Esophagus muscularis mucosa (tissue), 4 donors: ENCODE data around the gene PPP6R2. TPM values are rescaled to one million over a fixed set of nuclear protein-coding genes. Genes with fewer than 3 reads are reported as not detected.

ENCODE experiments used
- DNase-seq: peaks from one replicate; pipeline ENCODE4 v3.0.0-alpha.2; 2017; ENCODE audit errors: extremely low spot score
- H3K27ac ChIP-seq, 4 donors: fragments of 200-600 bp; sonication (generic); replicated peaks in 1 of 4; 1 replicate in 3 of 4; 2 replicates in 1 of 4; pipeline ENCODE4 v1.5.1; 2016 to 2019; ENCODE audit warnings: mild to moderate bottlenecking in 1 of 4
- H3K27me3 ChIP-seq, 4 donors: fragments of 200-600 bp; sonication (generic); one replicate each; pipeline versions ENCODE4 v1.5.1 to v1.6.0; 2016 to 2019
- H3K36me3 ChIP-seq, 4 donors: fragments of 200-600 bp; sonication (generic); one replicate each; pipeline ENCODE4 v1.5.1; 2016 to 2019
- H3K4me1 ChIP-seq, 4 donors: fragments of 200-600 bp; sonication (generic); one replicate each; pipeline ENCODE4 v1.5.1; 2016 to 2019
- H3K4me3 ChIP-seq, 4 donors: fragments of 200-600 bp; sonication (generic); 1 replicate in 2 of 4; 2 replicates in 2 of 4; pipeline ENCODE4 v1.5.1; 2016 to 2019; ENCODE audit warnings: mild to moderate bottlenecking in 4 of 4, moderate library complexity in 1 of 4
- H3K9me3 ChIP-seq, 4 donors: fragments of 200-600 bp; sonication (generic); 1 replicate in 3 of 4; 2 replicates in 1 of 4; pipeline ENCODE4 v1.5.1; 2016 to 2019
- CTCF ChIP-seq, 3 experiments: fragments of 200-600 bp in 2 of 3; fragments of 450-650 bp in 1 of 3; sonication (generic) in 2 of 3; IDR thresholded peaks; one replicate each; pipeline ENCODE4 v1.5.1; 2017 to 2019; ENCODE audit warnings: antibody characterized with exemption in 3 of 3, mild to moderate bottlenecking in 2 of 3, moderate library complexity in 1 of 3
- EP300 ChIP-seq: sonication (generic); formaldehyde crosslinking; IDR thresholded peaks from one replicate; pipeline ENCODE4 v1.6.1; 2017; ENCODE audit warnings: antibody characterized with exemption
- POLR2A ChIP-seq: fragments of 450-650 bp; IDR thresholded peaks from one replicate; pipeline ENCODE4 v1.6.1; 2017; ENCODE audit warnings: antibody characterized with exemption, moderate library complexity, mild to moderate bottlenecking, low read depth
- POLR2AphosphoS5 ChIP-seq, 2 donors: sonication (generic); formaldehyde crosslinking; IDR thresholded peaks; one replicate each; pipeline ENCODE4 v1.6.1; 2017; ENCODE audit warnings: antibody characterized with exemption in 2 of 2
- WGBS: methylation state at CpG from one replicate; pipeline ENCODE4 v1.1.5; 2018; 5-methylcytosine and 5-hydroxymethylcytosine counted together
- intact Hi-C: fragments of 100-400 bp; cut with DNase I; formaldehyde crosslinking; loops from one replicate; pipeline ENCODE4 v1.15.1; 2023
- total RNA-seq, 4 donors: library from RNA; depleted of rRNA; stranded (reverse); fragments of >200 nt; gene quantifications; one replicate each; pipeline versions ENCODE4 v1.1.0 to v1.2.1, GENCODE V29; 2016

The PPP6R2 gene
- total RNA-seq, 4 donors from 2014 or later, result 57.7 to 79.4 (median 65.3) TPM

- no peak for TF ChIP-seq POLR2A
- Histone ChIP-seq H3K9me3 (no peaks in the 10 kb centered on the region), H3K4me3 (no peak overlapping the region), H3K27ac (no peak overlapping the region), H3K36me3 (peaks cover 57 to 82% (median 79%) of the 10 kb centered on the region in 4 donors), H3K27me3 (no peaks in the 10 kb centered on the region), H3K4me1 (no peaks in the 10 kb centered on the region)
- no peak for DNase-seq
- intact Hi-C loops, result no loop called here
- WGBS, result 87% methylated on average over 8 of the region's 36 CpGs
Observed at GRCh38 chr22:50437511-50438304, 94.6 kb downstream of the PPP6R2 start.

- H3K36me3 ChIP-seq, result peaks cover 54 to 83% (median 78%) of the 10 kb centered on the region in 4 donors
- no peak overlapping the region for H3K27ac ChIP-seq
- H3K27me3 ChIP-seq, result no peaks in the 10 kb centered on the region
- H3K4me3 ChIP-seq, result no peak overlapping the region
- DNase-seq, result no peak
- intact Hi-C loops, result no loop called here
- WGBS, result 86% methylated on average over 25 of the region's 34 CpGs
- H3K9me3 ChIP-seq, result no peaks in the 10 kb centered on the region
- TF ChIP-seq CTCF (IDR thresholded peaks at IDR 0.05), result no peak
- TF ChIP-seq POLR2AphosphoS5 (IDR thresholded peaks at IDR 0.05), result no peak
- TF ChIP-seq POLR2A, result no peak
- H3K4me1 ChIP-seq, result peaks cover 0 to 4% (median 1%) of the 10 kb centered on the region in 4 donors
Observed at GRCh38 chr22:50438305-50439275, 95.5 kb downstream of the PPP6R2 start.

- H3K4me3 ChIP-seq, result no peak overlapping the region
- DNase-seq, result no peak
Observed at GRCh38 chr22:50439314-50439870, 96.3 kb downstream of the PPP6R2 start.

GRCh38 chr22:50439871-50440331 lies 96.8 kb downstream of the PPP6R2 start:
- H3K27ac ChIP-seq, result no peak overlapping the region
- 100% methylated on average over 2 of the region's 10 CpGs for WGBS
- H3K4me1 ChIP-seq, result peaks cover 8 to 18% (median 14%) of the 10 kb centered on the region in 4 donors
- TF ChIP-seq CTCF (IDR thresholded peaks at IDR 0.05) (no peak), EP300 (no peak), POLR2A (no peak), POLR2AphosphoS5 (IDR thresholded peaks at IDR 0.05) (no peak)
- H3K9me3 ChIP-seq, result no peaks in the 10 kb centered on the region
- no peak for DNase-seq
- H3K4me3 ChIP-seq, result no peak overlapping the region
- no peaks in the 10 kb centered on the region for H3K27me3 ChIP-seq
- intact Hi-C loops, result no loop called here
- peaks cover 56 to 89% (median 82%) of the 10 kb centered on the region in 4 donors for H3K36me3 ChIP-seq

More at GRCh38 chr22:50439314-50439870, 96.3 kb downstream of the PPP6R2 start:
- no peaks in the 10 kb centered on the region for H3K27me3 ChIP-seq
- no peak for TF ChIP-seq EP300
- TF ChIP-seq POLR2A, result no peak
- no peak for TF ChIP-seq CTCF (IDR thresholded peaks at IDR 0.05)
- TF ChIP-seq POLR2AphosphoS5 (IDR thresholded peaks at IDR 0.05), result no peak
- H3K9me3 ChIP-seq, result no peaks in the 10 kb centered on the region
- 91% methylated on average over 10 of the region's 17 CpGs for WGBS
- H3K27ac ChIP-seq, result no peak overlapping the region
- peaks cover 5 to 12% (median 9%) of the 10 kb centered on the region in 4 donors for H3K4me1 ChIP-seq
- intact Hi-C loops, result no loop called here
- peaks cover 54 to 88% (median 84%) of the 10 kb centered on the region in 4 donors for H3K36me3 ChIP-seq
